Transverse colon (tissue), 4 donors: Measurements from ENCODE around the gene SLC2A5. TPM values are rescaled to one million over a fixed set of nuclear protein-coding genes. Genes with fewer than 3 reads are reported as not detected.

Experiments
- DNase-seq: peaks from one replicate; pipeline ENCODE4 v3.0.0-alpha.2; 2019
- H3K27ac ChIP-seq, 4 donors: fragments of 200-600 bp; sonication (generic); 2 replicates each; pipeline ENCODE4 v1.5.1; 2016 to 2018; ENCODE audit warnings: inconsistent platforms in 4 of 4
- H3K27me3 ChIP-seq: fragments of 200-600 bp; sonication (generic); 2 replicates; pipeline ENCODE4 v1.5.1; 2017; ENCODE audit warnings: inconsistent platforms
- H3K36me3 ChIP-seq, 4 donors: fragments of 200-600 bp; sonication (generic); 2 replicates each; pipeline ENCODE4 v1.5.1; 2017 to 2019; ENCODE audit warnings: inconsistent platforms in 4 of 4
- H3K4me1 ChIP-seq, 4 donors: fragments of 200-600 bp; sonication (generic); 2 replicates each; pipeline ENCODE4 v1.5.1; 2017 to 2020; ENCODE audit warnings: inconsistent platforms in 4 of 4
- H3K4me3 ChIP-seq, 4 donors: fragments of 200-600 bp; sonication (generic); 1 replicate in 1 of 4; 2 replicates in 3 of 4; pipeline versions ENCODE4 v1.5.1 to v1.6.1; 2017 to 2019; ENCODE audit warnings: inconsistent platforms in 4 of 4
- H3K9me3 ChIP-seq, 2 donors: fragments of 200-600 bp; sonication (generic); 2 replicates each; pipeline ENCODE4 v1.5.1; 2017 to 2019; ENCODE audit warnings: inconsistent platforms in 2 of 2
- CTCF ChIP-seq, 5 experiments: fragments of 200-600 bp in 3 of 5; fragments of 450-650 bp in 2 of 5; sonication (generic) in 3 of 5; IDR thresholded peaks; 1 replicate in 2 of 5; 2 replicates in 3 of 5; pipeline ENCODE4 v1.5.1; 2016 to 2017; ENCODE audit warnings: antibody characterized with exemption in 5 of 5, inconsistent platforms in 3 of 5, mild to moderate bottlenecking in 2 of 5, moderate library complexity in 1 of 5
- EP300 ChIP-seq: sonication (generic); formaldehyde crosslinking; IDR thresholded peaks from one replicate; pipeline ENCODE4 v1.6.1; 2017; ENCODE audit warnings: antibody characterized with exemption, low read depth
- POLR2A ChIP-seq: fragments of 450-650 bp; IDR thresholded peaks from one replicate; pipeline ENCODE4 v1.6.1; 2016; ENCODE audit warnings: antibody characterized with exemption, mild to moderate bottlenecking, moderate library complexity
- POLR2AphosphoS5 ChIP-seq, 3 donors: sonication (generic); formaldehyde crosslinking; IDR thresholded peaks; one replicate each; pipeline ENCODE4 v1.6.1; 2016; ENCODE audit warnings: antibody characterized with exemption in 3 of 3
- WGBS, 2 donors: methylation state at CpG; one replicate each; pipeline ENCODE4 v1.1.5; 2018; ENCODE audit warnings: low coverage in 1 of 2; 5-methylcytosine and 5-hydroxymethylcytosine counted together
- in situ Hi-C, 4 donors: fragments of 200-750 bp; cut with MboI; loops; one replicate each; pipeline versions ENCODE4 v1.15.0 to v1.15.1; 2017; ENCODE audit warnings: low sequenced_read_pairs in 3 of 4, low pct_ligation_motif_present in 1 of 4, low pct_unique_long_range_greater_than_20kb in 1 of 4
- intact Hi-C: fragments of 100-400 bp; cut with DNase I; formaldehyde crosslinking; loops from one replicate; pipeline ENCODE4 v1.15.1; 2023; ENCODE audit warnings: low total_unique reads
- total RNA-seq, 4 donors: library from RNA; depleted of rRNA; stranded (reverse); fragments of >200 nt; gene quantifications; one replicate each; pipeline ENCODE4 v1.1.0, GENCODE V29; 2016

Gene SLC2A5
- total RNA-seq, 4 donors from 2014 or later, result 5.9 to 21.3 (median 13.3) TPM

- intact Hi-C loops (no loop called here), in situ Hi-C loops (no loop called here)
- Histone ChIP-seq H3K36me3 (no peaks in the 10 kb centered on the region), H3K4me1 (no peaks in the 10 kb centered on the region), H3K27ac (no peak overlapping the region), H3K4me3 (no peak overlapping the region), H3K9me3 (no peaks in the 10 kb centered on the region), H3K27me3 (no peaks in the 10 kb centered on the region)
- TF ChIP-seq EP300 (no peak), CTCF (IDR thresholded peaks at IDR 0.05) (no peak), POLR2AphosphoS5 (IDR thresholded peaks at IDR 0.05) (no peak), POLR2A (no peak)
- WGBS, 2 donors, result 60 to 71% methylated on average over 4 to 6 of the region's 6 CpGs
- DNase-seq, result no peak
Measured at GRCh38 chr1:9020305-9020704, 49.1 kb downstream of the SLC2A5 start.

GRCh38 chr1:9019896-9020295 lies 49.5 kb downstream of the SLC2A5 start:
- Histone ChIP-seq H3K9me3 (no peaks in the 10 kb centered on the region), H3K36me3 (no peaks in the 10 kb centered on the region), H3K27me3 (no peaks in the 10 kb centered on the region), H3K27ac (no peak overlapping the region), H3K4me1 (no peaks in the 10 kb centered on the region), H3K4me3 (no peak overlapping the region)
- intact Hi-C loops (no loop called here), in situ Hi-C loops (loop anchor here in 3 of 4 donors (10.0 kb wide), 1 partner anchor 85 kb away; no protein-coding TSS in a partner anchor)
- WGBS, 2 donors, result 48 to 55% methylated on average over 4 of the region's 4 CpGs
- DNase-seq, result no peak
- no peak for TF ChIP-seq POLR2AphosphoS5 (IDR thresholded peaks at IDR 0.05)
- no peak for TF ChIP-seq POLR2A
- TF ChIP-seq EP300, result no peak
- TF ChIP-seq CTCF (IDR thresholded peaks at IDR 0.05), result no peak

- Histone ChIP-seq H3K9me3 (no peaks in the 10 kb centered on the region), H3K27me3 (no peaks in the 10 kb centered on the region), H3K4me3 (no peak overlapping the region), H3K4me1 (no peaks in the 10 kb centered on the region), H3K27ac (no peak overlapping the region), H3K36me3 (no peaks in the 10 kb centered on the region)
- TF ChIP-seq CTCF (IDR thresholded peaks at IDR 0.05), result no peak
- no peak for TF ChIP-seq POLR2AphosphoS5 (IDR thresholded peaks at IDR 0.05)
- no peak for TF ChIP-seq POLR2A
- TF ChIP-seq EP300, result no peak
- no peak for DNase-seq
- in situ Hi-C loops (loop anchor here in 3 of 4 donors (10.0 kb wide), 1 partner anchor 86 kb away; no protein-coding TSS in a partner anchor), intact Hi-C loops (no loop called here)
- 37 to 61% methylated on average over 3 to 13 of the region's 13 CpGs for WGBS, 2 donors
Measured at GRCh38 chr1:9018333-9018732, 51.1 kb downstream of the SLC2A5 start.

GRCh38 chr1:9016455-9016854 lies 53.0 kb downstream of the SLC2A5 start:
- DNase-seq, result no peak

More at GRCh38 chr1:9016455-9016854, 53.0 kb downstream of the SLC2A5 start:
- intact Hi-C loops (no loop called here), in situ Hi-C loops (loop anchor here in 3 of 4 donors (10.0 kb wide), 1 partner anchor 88 kb away; no protein-coding TSS in a partner anchor)
- no peaks in the 10 kb centered on the region for H3K4me1 ChIP-seq
- TF ChIP-seq POLR2A, result no peak
- TF ChIP-seq CTCF (IDR thresholded peaks at IDR 0.05), result no peak
- TF ChIP-seq EP300, result no peak
- no peak for TF ChIP-seq POLR2AphosphoS5 (IDR thresholded peaks at IDR 0.05)
- no peaks in the 10 kb centered on the region for H3K27me3 ChIP-seq
- H3K9me3 ChIP-seq, result no peaks in the 10 kb centered on the region
- no peaks in the 10 kb centered on the region for H3K36me3 ChIP-seq
- WGBS, 2 donors, result 87 to 89% methylated on average over 3 to 5 of the region's 5 CpGs
- H3K4me3 ChIP-seq, result no peak overlapping the region
- H3K27ac ChIP-seq, result no peak overlapping the region
